Hepatic stellate cell (primary cell): ENCODE results near the gene SPEG.

Experiments used
- DNase-seq: peaks from one replicate; pipeline ENCODE4 v3.0.0; 2011; ENCODE audit warnings: low spot score

Gene SPEG

GRCh38 chr2:219443697-219444023 is 9.0 kb downstream of the SPEG start:
- DNase-seq, result no peak

- DNase-seq, result no peak
Observed at GRCh38 chr2:219444566-219445091, 10.0 kb downstream of the SPEG start.

DNA sequence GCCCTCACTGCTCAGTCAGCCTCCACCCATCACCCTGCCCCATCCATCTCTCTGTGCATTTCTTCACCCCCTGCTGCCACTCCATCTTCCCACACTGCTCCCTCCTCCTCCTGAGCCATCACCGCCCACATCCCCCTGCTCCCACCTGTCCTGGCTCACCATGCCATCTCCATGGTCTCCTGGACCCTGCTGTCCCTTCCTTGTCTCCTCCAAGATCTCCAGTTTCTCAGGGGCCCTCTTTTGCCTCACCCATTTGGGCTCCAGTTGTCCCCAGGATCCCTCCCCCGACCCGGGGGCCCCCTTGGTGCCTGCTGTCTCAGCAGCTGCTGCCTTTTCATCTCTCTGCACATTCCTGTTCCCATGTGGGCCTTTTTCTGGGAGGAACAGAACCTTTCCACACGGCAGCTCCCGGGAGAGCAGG is 10.6 kb downstream of the SPEG start:
- peak; percentile 32 for DNase-seq

DNA sequence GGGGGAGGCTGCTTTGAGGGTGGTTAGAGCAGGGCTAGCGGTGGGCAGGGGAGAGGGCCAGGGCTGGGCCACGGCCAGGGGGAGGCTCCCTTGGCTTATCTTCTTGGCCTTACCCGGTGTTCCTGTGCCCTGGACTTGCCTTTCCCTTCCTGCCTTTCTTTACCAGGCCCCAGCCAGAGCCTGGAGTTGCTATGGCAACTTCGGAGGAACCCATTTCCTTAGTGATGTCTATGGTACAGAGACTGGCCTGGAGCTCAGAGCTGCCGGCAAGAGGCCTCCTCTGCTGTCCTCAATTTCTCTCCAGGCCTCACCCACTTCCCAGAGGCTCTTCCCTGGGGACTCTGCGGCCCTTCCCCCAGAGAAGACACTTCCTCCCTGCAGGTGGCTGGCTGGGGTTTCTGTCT is 11.5 kb downstream of the SPEG start:
- DNase-seq, result peak; percentile 91

GRCh38 chr2:219446689-219447088 is 12.0 kb downstream of the SPEG start:
- DNase-seq, result no peak

DNA sequence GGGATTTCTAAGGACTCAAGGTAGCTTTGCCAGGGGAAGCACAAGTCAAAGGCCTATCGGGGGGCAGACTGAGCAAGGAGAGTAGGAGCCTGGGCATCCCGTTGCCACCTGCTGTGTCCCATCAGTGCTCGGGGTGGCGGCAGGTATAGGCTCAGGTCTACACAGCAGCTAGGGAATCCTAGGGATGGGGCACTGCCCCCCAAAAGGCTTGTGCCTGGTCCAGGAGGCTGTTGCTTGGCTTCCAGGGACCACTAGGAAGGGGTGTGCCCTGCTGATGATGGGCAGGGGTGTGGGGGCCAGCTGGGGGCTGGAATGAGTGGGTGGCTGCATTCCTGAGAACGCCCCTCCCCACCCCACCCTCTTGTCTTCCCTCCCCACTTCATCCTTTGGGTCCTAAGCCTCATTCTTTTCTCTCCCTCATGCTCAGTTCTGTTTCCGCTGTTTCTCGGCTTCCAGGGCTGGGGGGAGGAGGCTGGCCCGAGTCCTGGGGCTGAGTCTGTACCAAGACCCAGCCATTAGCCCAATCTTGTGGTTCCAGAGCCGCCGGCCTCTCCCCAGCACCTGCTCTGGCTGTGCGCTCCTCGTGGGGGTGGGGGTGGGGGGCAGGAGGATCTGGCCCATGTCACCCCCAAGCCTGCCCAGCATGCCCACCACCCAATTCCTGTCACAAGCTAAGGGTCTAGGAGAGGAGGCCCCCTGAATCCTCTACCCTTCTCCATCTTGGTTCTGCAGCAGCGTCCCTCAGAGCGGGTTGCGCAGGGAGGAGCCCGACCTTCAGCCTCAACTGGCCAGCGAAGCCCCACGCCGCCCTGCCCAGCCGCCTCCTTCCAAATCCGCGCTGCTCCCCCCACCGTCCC is 12.8 kb downstream of the SPEG start:
- no peak for DNase-seq

GRCh38 chr2:219448099-219448775 is 13.6 kb downstream of the SPEG start:
- DNase-seq, result no peak

DNA sequence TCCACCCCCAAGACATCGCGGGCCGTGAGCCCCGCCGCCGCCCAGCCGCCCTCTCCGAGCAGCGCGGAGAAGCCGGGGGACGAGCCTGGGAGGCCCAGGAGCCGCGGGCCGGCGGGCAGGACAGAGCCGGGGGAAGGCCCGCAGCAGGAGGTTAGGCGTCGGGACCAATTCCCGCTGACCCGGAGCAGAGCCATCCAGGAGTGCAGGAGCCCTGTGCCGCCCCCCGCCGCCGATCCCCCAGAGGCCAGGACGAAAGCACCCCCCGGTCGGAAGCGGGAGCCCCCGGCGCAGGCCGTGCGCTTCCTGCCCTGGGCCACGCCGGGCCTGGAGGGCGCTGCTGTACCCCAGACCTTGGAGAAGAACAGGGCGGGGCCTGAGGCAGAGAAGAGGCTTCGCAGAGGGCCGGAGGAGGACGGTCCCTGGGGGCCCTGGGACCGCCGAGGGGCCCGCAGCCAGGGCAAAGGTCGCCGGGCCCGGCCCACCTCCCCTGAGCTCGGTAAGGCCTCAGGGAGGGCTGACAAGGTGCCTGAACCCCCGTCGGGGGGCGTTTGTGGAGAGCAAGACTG is 14.2 kb downstream of the SPEG start:
- DNase-seq, result no peak

DNA sequence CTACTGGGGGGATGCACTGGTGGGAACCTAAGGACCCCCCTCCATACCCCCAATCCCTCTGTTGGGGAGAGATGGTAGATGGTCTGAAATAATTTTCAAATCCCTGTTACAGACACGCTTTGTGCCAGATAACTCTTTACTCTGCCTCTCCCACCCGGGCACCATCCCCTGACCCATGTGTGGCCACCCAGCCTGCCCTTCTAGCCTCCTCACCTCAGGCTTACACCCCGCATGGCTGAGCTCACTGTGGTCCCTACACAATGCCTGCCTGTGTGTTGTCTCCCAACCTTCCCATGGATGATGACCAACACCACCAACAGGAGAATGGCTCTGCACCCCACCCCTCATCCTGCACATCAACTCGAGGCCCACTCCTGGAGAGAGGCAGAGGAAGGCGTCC is 15.0 kb downstream of the SPEG start:
- no peak for DNase-seq

DNA sequence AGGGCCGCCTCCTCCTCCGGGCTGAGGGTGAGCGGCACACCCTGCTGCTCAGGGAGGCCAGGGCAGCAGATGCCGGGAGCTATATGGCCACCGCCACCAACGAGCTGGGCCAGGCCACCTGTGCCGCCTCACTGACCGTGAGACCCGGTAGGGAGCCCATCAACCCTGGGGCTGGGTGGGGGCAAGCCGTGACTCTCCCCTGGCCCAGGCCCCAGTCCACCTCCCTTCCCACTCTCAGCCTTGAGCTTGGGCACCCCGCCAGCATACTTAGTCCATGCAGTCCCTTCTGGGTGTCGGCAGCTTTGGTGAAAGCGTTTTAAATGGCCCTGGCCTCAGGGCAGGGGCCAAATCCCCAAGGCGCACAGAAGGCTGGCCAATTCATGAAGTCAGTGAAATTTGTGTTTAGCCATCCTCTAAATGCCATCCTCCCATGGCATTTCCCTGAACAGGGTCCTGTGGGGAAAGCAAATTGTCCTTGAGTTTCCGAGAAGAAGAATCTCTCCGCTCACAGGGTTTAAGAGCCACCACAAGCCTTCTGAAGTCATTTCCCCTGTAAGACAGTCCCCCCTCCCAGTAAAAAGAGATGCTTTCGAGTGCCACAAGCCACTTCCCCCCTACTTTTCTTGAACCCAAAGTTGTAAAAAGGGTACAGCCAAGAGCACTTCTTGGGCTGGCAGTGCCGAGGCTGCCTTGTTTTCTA is 17.2 kb downstream of the SPEG start:
- peak; percentile 28 for DNase-seq

DNA sequence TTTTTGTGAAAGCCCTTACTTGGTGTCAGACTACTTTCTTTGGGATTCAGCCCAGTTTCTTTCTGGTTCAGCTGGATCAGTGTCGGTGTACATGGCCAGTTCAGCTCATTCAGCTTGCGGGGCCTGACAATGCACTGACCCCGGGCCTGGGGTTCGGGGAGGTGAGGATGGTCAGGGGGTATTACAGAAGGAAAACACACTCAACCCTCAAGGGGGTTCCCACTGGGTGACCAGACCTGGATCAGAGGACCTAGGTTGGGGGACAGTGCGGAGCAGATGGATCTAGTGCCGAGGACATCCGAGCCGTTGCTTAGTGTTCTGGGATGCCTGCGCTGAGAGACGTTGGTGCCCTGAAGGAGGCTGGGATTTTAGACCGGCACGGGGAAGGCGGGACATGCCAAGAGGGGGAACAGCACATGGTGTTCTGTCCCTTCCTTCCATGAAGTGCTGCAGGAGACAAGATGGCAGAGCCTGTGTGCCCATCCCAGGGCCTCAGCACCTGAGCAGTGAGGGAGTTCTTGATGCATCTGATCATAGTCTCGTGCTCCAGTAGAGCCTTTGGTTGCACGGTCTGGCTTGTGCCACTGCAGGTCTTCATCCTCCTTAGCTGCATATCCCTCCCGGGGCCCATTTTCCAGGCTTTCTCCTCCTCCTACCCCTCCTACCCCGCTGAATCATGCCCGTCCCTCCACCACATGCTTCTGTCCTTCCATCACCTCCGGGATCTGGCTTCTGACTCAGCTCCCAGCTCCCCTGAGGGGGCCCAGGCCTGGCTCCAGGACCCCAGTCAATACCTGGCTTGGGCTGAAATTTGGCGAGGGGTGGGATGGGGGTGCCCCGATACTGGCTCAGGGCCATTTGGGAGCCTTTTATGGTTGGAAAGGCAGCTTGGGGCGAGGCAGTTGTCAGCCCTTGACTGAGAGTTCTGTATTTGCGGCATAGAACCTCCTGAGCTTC is 18.0 kb downstream of the SPEG start:
- peak; percentile 99 for DNase-seq

DNA sequence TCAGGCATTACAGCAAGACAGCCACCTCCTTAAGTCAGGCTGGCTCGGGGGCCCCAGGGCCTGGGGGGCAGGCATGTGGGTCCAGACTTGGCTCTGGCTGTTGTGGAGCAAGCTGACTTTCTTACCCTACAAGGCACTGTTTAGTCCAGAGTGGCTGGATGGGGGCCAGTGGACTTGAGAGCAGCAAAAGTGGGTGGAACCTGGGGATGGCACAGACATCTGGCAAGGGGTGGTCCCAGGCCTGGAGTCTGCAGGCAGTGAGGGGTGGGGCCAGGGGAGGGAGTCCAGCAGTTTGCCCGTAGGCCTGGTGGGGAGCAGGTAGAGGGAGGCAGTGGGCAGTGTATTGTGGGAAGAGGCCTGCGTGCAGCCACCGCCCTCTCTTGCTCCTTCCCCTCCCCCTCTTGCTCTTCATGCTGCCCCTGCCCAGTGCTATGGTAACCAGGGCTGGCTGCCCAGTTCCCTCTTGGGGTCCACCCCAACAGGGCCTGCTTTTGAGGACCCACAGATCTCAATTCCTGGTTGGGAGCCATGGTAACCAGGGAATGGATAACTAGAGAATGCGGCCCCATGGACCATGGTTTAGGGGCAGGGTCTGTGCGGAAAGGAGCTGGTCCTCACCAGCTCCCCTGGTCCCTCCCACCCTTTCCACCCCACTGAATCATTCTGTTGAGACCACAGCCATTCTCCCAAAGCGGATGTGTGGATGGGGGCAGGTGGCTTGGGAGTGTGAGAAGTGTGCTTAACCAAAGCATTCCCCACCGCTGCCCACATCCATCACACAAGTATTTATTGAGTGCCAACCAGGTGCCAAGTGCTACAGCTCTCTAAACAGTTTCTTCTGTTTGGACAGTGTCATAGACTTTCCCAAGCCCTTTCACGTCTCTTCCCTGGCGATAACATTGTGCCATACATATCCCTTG is 19.3 kb downstream of the SPEG start:
- peak; percentile 60 for DNase-seq

GRCh38 chr2:219455581-219455980 is 20.9 kb downstream of the SPEG start:
- no peak for DNase-seq

- no peak for DNase-seq
Observed at GRCh38 chr2:219457784-219458369, 23.2 kb downstream of the SPEG start.

DNA sequence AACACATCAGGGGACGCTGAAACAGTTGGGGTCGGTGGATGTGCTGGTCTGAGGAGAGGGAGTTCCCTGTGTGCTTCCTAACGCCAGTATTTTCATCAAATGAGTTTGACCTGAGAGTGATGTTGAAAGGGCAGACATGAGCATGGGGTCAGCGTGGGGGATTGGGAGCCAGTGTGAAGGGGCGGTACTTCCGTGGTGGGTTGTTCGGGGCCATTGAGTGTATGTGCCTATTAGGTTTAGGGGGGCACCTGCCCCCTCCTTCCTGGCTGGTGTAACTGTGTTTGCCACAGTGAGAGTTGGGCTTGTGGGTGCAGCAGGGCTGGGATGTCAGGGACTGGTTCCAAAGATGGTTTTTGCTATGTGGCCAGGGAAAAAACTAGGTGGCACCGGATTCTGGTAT is 24.4 kb downstream of the SPEG start:
- no peak for DNase-seq

DNA sequence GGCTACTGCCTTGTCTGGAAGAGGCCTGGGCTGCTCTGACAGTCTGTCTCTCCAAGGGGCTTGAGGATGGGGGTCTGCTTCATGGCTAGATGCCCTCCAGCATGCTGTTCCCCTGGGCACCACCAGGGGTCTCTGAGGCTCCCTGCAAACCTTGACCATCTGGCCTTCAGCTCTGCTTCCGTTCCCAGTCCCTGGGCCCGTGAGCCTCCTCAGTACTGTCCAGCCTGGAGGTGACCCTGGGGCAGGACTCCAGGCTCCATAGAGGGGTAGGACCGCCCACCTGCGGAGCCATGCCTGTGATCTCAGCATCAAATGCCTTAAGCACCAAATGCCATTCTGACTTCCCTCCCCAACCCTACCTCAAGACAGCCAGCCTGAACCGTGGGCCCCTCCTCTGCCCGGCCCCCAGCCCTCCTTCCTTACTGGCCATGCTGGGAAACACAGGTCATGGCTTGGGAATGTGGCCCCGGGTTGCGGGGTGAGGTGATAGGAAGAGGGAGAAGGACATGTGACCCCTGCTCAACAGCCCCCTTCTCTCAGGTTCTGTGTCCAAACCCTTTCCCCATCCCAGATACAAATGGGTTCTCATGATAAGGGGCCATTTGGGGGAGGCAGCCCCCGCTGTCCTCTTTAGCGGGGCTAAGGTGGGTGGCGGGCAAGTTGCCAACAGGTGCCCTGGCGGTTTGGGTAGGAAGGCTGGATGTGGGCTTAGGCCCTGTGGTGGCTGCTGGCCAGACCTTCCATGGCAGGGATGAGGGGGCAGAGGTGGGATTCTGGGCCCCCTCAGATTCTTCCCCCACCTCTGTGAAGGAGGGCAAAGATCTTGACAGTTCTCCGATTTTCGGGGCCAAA is 25.0 kb downstream of the SPEG start:
- peak; percentile 91 for DNase-seq

DNA sequence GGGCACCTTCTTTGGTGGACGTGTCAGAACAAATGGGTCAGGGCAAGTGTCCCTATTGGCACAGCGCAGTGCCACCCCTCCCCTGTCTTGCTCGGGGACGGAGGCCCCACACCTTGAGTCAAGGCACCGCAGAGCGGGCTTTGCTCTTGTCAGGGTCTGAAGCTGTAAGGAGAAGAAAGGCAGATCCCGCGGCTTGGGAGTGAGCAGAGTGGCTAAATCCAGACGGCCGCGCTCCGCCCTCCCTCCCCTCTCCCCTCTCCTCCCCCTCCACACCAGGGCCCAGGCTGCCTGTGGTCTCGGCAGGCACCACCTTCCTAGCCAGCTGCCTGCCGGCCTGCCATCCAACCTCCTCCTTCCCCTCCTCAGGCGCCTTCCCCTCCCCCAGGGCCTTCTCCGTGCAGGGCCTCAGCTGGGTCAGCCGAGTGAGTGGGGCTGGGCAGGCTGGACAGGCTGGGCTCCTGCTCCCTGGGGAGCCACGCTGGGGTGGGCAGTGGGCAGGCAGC is 25.8 kb downstream of the SPEG start:
- peak; percentile 92 for DNase-seq

- DNase-seq, result peak; percentile 67
Observed at GRCh38 chr2:219461047-219461514, 26.4 kb downstream of the SPEG start.
